Measurements from ENCODE around the gene ARID1B. TPM values are rescaled to one million over a fixed set of nuclear protein-coding genes. Genes with fewer than 3 reads are reported as not detected.

ARID1B gene
- total and polyA plus RNA-seq, 11 donors: 15.3 to 76.1 (median 40.7) TPM

GRCh38 chr6:157225575-157225995, 448.4 kb downstream of the ARID1B start:
- Histone ChIP-seq H3K27ac (peak overlapping the region in 11 of 12 donors; percentile 38 to 76 (median 64)), H3K4me1 (peaks cover 4 to 46% (median 19%) of the 10 kb centered on the region in 12 donors), H3K36me3 (no peaks in the 10 kb centered on the region), H3K9me3 (no peaks in the 10 kb centered on the region), H3K4me3 (no peak overlapping the region), H3K27me3 (no peaks in the 10 kb centered on the region)
- WGBS, 4 donors: 83 to 92% (median 86%) methylated on average over 9 to 12 of the region's 12 CpGs
- DNase-seq: peak in 2 of 5 donors; percentile 26 to 60
- intact Hi-C loops (cut with DNase I): loop anchor here in 2 of 10 donors (5.0 kb wide), 1 partner anchor 47 kb away; no protein-coding TSS in a partner anchor
- TF ChIP-seq CTCF (IDR thresholded peaks at IDR 0.05) (no peak), POLR2A (IDR thresholded peaks at IDR 0.05) (no peak)
- ATAC-seq: peak; percentile 15 to 29 (median 19)

GRCh38 chr6:157226026-157226625, 448.9 kb downstream of the ARID1B start:
- intact Hi-C loops (cut with DNase I): loop anchor here in 4 of 10 donors (2.0 to 5.0 kb wide), 2 partner anchors 46 to 49 kb away; no protein-coding TSS in a partner anchor
- peak overlapping the region in 11 of 12 donors; percentile 38 to 76 (median 64) for H3K27ac ChIP-seq

DNA sequence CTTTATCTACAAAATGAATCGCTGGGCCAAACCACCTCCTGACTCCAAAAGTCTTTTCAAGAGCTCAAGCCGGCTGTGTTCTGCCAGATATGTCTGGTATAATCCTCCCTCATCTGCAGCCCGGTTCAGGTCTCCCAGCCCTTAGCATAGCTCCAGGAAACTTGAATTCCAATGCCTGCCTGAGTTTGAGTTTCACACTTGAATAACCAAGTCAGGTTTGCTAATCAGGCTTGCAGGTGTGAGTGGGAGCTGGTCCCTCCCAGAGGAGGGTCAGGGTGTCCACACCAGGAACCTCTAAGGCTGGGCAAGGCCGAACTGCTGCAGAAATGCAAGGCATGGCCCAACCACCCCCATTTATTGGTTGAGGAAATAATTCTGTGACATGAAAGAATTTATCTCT, 449.6 kb downstream of the ARID1B start:
- 33 to 47% (median 36%) methylated on average over 4 of the region's 4 CpGs for WGBS, 4 donors
- intact Hi-C loops (cut with DNase I): loop anchor here in 4 of 10 donors (2.0 to 5.0 kb wide), 2 partner anchors 46 to 48 kb away; no protein-coding TSS in a partner anchor

More at GRCh38 chr6:157226026-157226625, 448.9 kb downstream of the ARID1B start:
- DNase-seq: peak in 4 of 5 donors; percentile 28 to 67 (median 56)
- 45 to 64% (median 47%) methylated on average over 4 of the region's 4 CpGs for WGBS, 4 donors
- Histone ChIP-seq H3K4me3 (no peak overlapping the region), H3K4me1 (peaks cover 4 to 41% (median 17%) of the 10 kb centered on the region in 12 donors), H3K36me3 (no peaks in the 10 kb centered on the region), H3K9me3 (no peaks in the 10 kb centered on the region), H3K27me3 (no peaks in the 10 kb centered on the region)
- peak; percentile 29 to 79 (median 66) for ATAC-seq
- no peak for TF ChIP-seq POLR2A (IDR thresholded peaks at IDR 0.05)
- TF ChIP-seq CTCF (IDR thresholded peaks at IDR 0.05): no peak

More for the DNA sequence above, 449.6 kb downstream of the ARID1B start:
- H3K27me3 ChIP-seq: no peaks in the 10 kb centered on the region
- no peaks in the 10 kb centered on the region for H3K36me3 ChIP-seq
- peak in 1 of 5 donors; percentile 20 for DNase-seq
- H3K27ac ChIP-seq: peak overlapping the region in 10 of 12 donors; percentile 46 to 76 (median 60)
- no peaks in the 10 kb centered on the region for H3K9me3 ChIP-seq
- H3K4me3 ChIP-seq: no peak overlapping the region
- ATAC-seq: peak in 1 of 4 donors; percentile 21
- H3K4me1 ChIP-seq: peaks cover 4 to 35% (median 17%) of the 10 kb centered on the region in 12 donors
- TF ChIP-seq POLR2A (IDR thresholded peaks at IDR 0.05) (no peak), CTCF (IDR thresholded peaks at IDR 0.05) (no peak)
